ENCODE measurements around the gene MAPKAP1.

MAPKAP1 gene

DNA sequence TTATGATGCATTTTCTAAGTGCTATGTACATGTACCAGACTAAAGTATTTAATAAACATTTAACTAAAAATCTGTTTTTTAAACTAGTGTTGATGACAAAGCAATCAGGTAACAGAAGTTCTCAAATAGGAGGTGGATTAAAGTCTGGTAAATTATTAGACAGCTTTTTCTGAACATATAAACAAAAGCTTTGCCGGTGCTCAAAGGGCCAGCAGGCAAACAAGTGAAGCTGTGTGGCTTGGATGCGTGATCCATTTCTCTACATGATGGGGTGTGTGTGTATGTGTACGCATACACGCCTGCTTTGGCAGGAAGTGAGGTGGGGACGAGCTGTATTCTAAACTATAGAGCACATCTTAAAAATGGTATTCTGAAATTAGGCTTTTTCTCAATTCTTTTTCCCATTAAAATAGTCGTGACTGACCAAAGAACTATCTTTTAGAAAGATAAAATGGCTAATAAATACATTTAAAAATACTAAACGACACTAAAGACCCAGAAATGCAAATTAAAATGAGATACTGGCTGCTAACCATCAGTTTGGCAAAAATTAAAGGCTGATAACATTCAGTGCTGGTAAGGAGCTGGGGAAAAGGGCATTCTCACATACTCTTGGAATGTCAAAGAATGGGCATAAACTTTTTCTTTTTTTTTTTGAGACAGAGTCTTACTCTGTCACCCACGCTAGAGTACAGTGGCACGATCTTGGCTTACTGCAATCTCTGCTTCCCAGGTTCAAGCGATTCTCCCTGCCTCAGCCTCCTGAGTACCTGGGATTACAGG is 174.0 kb downstream of the MAPKAP1 start:
- TF ChIP-seq SUZ12 (IDR thresholded peaks at IDR 0.05) (no peak), NFRKB (IDR thresholded peaks at IDR 0.05) (no peak), FOXK2 (IDR thresholded peaks at IDR 0.05) (no peak), FOXA1 (IDR thresholded peaks at IDR 0.05) (no peak), ARNT (IDR thresholded peaks at IDR 0.05) (no peak), ELF4 (IDR thresholded peaks at IDR 0.05) (no peak)
- ChIA-PET CTCF (no interaction called here), POLR2A (no interaction called here)
- DNase-seq (ENCODE audit: extremely low spot score): no peak

DNA sequence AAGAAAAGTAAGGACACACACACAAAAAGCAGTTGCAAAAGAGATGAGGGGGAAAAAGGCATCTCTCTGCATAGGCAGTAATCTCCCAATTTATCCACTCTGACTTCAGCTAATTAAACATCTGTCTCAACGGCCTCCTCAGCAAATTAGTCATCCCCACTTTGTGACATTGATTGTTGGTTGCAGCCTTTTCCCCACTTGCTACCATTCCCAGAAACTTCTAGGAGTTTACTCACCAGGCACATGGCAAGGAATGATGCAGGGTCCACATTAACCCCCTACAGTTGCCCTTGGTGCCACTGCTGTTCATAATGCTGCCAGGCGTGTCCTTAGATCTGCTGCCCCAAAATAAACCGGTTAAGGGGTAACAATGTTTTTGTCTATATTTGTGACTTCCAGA is 174.6 kb downstream of the MAPKAP1 start:
- no peak for DNase-seq (ENCODE audit: extremely low spot score)
- no peak for TF ChIP-seq HDGF (IDR thresholded peaks at IDR 0.05; ENCODE audit: borderline replicate concordance)
- TF ChIP-seq TARDBP (IDR thresholded peaks at IDR 0.05): no peak
- TF ChIP-seq, protein P1, sequence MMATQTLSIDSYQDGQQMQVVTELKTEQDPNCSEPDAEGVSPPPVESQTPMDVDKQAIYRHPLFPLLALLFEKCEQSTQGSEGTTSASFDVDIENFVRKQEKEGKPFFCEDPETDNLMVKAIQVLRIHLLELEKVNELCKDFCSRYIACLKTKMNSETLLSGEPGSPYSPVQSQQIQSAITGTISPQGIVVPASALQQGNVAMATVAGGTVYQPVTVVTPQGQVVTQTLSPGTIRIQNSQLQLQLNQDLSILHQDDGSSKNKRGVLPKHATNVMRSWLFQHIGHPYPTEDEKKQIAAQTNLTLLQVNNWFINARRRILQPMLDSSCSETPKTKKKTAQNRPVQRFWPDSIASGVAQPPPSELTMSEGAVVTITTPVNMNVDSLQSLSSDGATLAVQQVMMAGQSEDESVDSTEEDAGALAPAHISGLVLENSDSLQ (IDR thresholded peaks at IDR 0.05): no peak
- TF ChIP-seq SUZ12 (IDR thresholded peaks at IDR 0.05): no peak
- no peak for TF ChIP-seq CTBP1 (IDR thresholded peaks at IDR 0.05; ENCODE audit: borderline replicate concordance)
- TF ChIP-seq FOXK2 (IDR thresholded peaks at IDR 0.05): no peak
- no peak for TF ChIP-seq NFRKB (IDR thresholded peaks at IDR 0.05)
- TF ChIP-seq BHLHE40 (IDR thresholded peaks at IDR 0.05; ENCODE audit: borderline replicate concordance): no peak
- TF ChIP-seq FOXA1 (IDR thresholded peaks at IDR 0.05): no peak
- no peak for TF ChIP-seq ELF4 (IDR thresholded peaks at IDR 0.05)
- TF ChIP-seq ARNT (IDR thresholded peaks at IDR 0.05): no peak
- TF ChIP-seq FOXM1 (IDR thresholded peaks at IDR 0.05; ENCODE audit: borderline replicate concordance): no peak
- TF ChIP-seq LEF1 (IDR thresholded peaks at IDR 0.05; ENCODE audit: borderline replicate concordance): no peak
- TF ChIP-seq ZNF384 (IDR thresholded peaks at IDR 0.05): no peak
- TF ChIP-seq SP1 (IDR thresholded peaks at IDR 0.05): no peak
- ChIA-PET POLR2A (no interaction called here), CTCF (no interaction called here)

DNA sequence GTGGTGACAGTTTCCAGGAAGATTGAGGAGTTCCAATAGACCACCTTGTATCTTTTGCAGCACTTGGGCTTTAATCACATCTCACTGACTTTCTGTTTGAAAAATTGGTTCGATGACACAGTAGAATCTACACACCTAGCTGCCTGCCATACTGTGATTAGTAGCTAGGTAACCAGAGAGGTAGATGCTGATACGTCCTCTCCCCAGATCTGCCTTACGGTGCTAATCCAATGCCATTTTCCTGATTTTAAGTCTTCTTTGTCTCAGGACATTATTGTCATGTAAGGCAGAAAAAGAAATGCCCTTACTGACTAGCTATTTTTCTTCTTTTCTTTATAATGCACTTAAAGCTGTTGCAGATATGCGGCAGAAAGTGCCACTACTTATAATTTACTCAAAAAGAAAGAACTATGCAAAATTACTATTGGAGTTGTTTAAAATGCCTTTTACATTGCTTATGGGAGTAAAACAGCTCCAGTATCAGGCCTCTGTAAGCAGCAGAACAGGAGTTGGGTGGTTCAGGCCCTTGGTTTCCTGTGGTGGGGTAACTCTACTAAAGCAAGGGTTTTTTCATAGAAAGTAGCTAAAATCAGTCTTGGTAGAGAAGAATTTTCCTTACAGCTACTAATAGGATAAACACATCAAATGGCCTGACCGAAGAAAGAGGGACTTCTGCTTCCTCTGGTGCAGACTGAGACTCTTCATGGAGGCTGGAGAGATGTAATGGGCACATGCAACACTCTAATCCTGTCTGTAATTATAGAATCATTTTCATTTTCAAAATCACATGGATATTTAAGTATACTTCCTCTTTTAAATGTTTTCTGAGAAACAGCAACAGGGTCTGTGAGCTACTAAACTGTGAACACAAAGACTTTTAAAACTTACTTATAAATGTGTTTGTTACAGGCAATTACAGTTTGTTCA is 177.2 kb downstream of the MAPKAP1 start:
- POLR2A ChIA-PET: no interaction called here
- DNase-seq (ENCODE audit: extremely low spot score): no peak
- CTCF ChIA-PET: interaction anchor here (0.6 to 0.7 kb wide), 2 partner anchors 13 to 80 kb away, joined by 3 read pairs; no protein-coding TSS in a partner anchor
- no peak for TF ChIP-seq FOXA1 (IDR thresholded peaks at IDR 0.05)
- TF ChIP-seq FOXM1 (IDR thresholded peaks at IDR 0.05; ENCODE audit: borderline replicate concordance): no peak
- no peak for TF ChIP-seq HDGF (IDR thresholded peaks at IDR 0.05; ENCODE audit: borderline replicate concordance)
- TF ChIP-seq CTBP1 (IDR thresholded peaks at IDR 0.05; ENCODE audit: borderline replicate concordance): no peak
- TF ChIP-seq NFRKB (IDR thresholded peaks at IDR 0.05): no peak
- TF ChIP-seq L3MBTL2 (conservative IDR thresholded peaks at IDR 0.05): no peak
- TF ChIP-seq ZNF384 (IDR thresholded peaks at IDR 0.05): no peak
- no peak for TF ChIP-seq SUZ12 (IDR thresholded peaks at IDR 0.05)
- no peak for TF ChIP-seq BHLHE40 (IDR thresholded peaks at IDR 0.05; ENCODE audit: borderline replicate concordance)
- TF ChIP-seq ARNT (IDR thresholded peaks at IDR 0.05): no peak
- TF ChIP-seq TARDBP (IDR thresholded peaks at IDR 0.05): no peak
- no peak for TF ChIP-seq SP1 (IDR thresholded peaks at IDR 0.05)
- TF ChIP-seq FOXK2 (IDR thresholded peaks at IDR 0.05): no peak
- TF ChIP-seq ELF4 (IDR thresholded peaks at IDR 0.05): no peak

DNA sequence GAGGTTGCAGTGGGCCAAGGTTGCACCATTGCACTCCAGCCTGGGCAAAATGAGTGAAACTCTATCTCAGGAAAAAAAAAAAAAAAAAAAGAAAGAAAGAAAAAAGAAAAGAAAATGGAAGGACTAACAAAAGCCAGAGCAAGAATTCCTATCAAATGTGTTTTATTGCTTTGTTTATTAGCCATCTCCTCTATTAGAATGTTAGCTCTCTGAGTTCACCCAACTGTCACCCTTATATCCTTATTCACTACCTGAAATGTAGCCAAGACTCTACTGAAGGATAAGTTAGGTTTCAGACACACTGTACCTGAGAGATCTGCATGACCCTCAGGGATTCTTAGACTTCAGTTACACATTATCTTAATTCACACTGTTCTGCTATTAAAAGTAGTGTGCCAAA is 177.9 kb downstream of the MAPKAP1 start:
- no peak for DNase-seq (ENCODE audit: extremely low spot score)
- POLR2A ChIA-PET: no interaction called here
- TF ChIP-seq ARNT (IDR thresholded peaks at IDR 0.05): no peak
- TF ChIP-seq NFRKB (IDR thresholded peaks at IDR 0.05): no peak
- TF ChIP-seq FOXA1 (IDR thresholded peaks at IDR 0.05): no peak
- no peak for TF ChIP-seq HDGF (IDR thresholded peaks at IDR 0.05; ENCODE audit: borderline replicate concordance)
- TF ChIP-seq TARDBP (IDR thresholded peaks at IDR 0.05): no peak
- TF ChIP-seq FOXM1 (IDR thresholded peaks at IDR 0.05; ENCODE audit: borderline replicate concordance): no peak
- TF ChIP-seq ZNF384 (IDR thresholded peaks at IDR 0.05): no peak
- no peak for TF ChIP-seq CTBP1 (IDR thresholded peaks at IDR 0.05; ENCODE audit: borderline replicate concordance)
- TF ChIP-seq, protein P1 (IDR thresholded peaks at IDR 0.05): no peak
- TF ChIP-seq FOXK2 (IDR thresholded peaks at IDR 0.05): no peak
- TF ChIP-seq BHLHE40 (IDR thresholded peaks at IDR 0.05; ENCODE audit: borderline replicate concordance): no peak
- TF ChIP-seq LEF1 (IDR thresholded peaks at IDR 0.05; ENCODE audit: borderline replicate concordance): no peak
- TF ChIP-seq L3MBTL2 (conservative IDR thresholded peaks at IDR 0.05): no peak
- no peak for TF ChIP-seq ELF4 (IDR thresholded peaks at IDR 0.05)
- no peak for TF ChIP-seq SP1 (IDR thresholded peaks at IDR 0.05)
- no peak for TF ChIP-seq SUZ12 (IDR thresholded peaks at IDR 0.05)
- CTCF ChIA-PET: interaction anchor here (0.6 to 0.7 kb wide), 2 partner anchors 14 to 81 kb away, joined by 3 read pairs; no protein-coding TSS in a partner anchor

DNA sequence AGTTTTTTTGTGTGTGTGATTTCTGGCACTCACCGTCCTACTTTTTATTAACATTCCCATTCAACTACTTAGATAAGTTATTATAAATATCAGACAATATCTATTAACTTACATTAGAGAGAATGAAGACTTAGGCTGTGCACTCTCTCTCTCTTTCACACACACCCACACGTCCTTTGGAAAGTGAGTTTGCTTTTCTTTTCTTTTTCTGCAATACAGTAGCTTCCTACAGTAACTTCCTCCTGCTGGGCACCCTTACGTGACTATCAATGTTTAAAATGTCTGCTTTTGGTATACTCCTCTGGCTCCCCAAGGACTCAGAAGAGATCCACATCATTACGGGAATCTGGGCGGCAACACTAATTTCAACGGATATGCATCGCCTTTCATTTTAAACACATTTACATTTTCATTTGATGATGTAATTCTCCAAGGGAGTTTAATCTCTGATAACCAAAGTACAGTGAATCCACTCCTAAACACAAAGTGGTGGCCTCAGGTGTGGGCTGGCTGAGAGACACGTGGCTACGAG is 179.5 kb downstream of the MAPKAP1 start:
- ChIA-PET POLR2A (no interaction called here), CTCF (no interaction called here)
- TF ChIP-seq SUZ12 (IDR thresholded peaks at IDR 0.05) (no peak), HDGF (IDR thresholded peaks at IDR 0.05; ENCODE audit: borderline replicate concordance) (no peak), NFRKB (IDR thresholded peaks at IDR 0.05) (no peak), FOXM1 (IDR thresholded peaks at IDR 0.05; ENCODE audit: borderline replicate concordance) (no peak), SP1 (IDR thresholded peaks at IDR 0.05) (no peak), FOXK2 (IDR thresholded peaks at IDR 0.05) (no peak), CTBP1 (IDR thresholded peaks at IDR 0.05; ENCODE audit: borderline replicate concordance) (no peak), TARDBP (IDR thresholded peaks at IDR 0.05) (no peak), L3MBTL2 (conservative IDR thresholded peaks at IDR 0.05) (no peak)
- no peak for DNase-seq (ENCODE audit: extremely low spot score)

Data from HEK293T (cell line).